Loucy (cell line): ENCODE results near the gene UVRAG.

ENCODE experiments used
- H2AFZ ChIP-seq: fragments of 200-600 bp; sonication (generic); 2 replicates; pipeline ENCODE4 v1.6.0; 2016; ENCODE audit warnings: antibody characterized with exemption, mild to moderate bottlenecking, low read length, moderate library complexity
- H3F3A ChIP-seq: fragments of 200-600 bp; 2 replicates; pipeline ENCODE4 v1.6.0; 2016; ENCODE audit warnings: antibody characterized with exemption, low read depth, mild to moderate bottlenecking
- H3K27me3 ChIP-seq: fragments of 200-600 bp; sonication (generic); 2 replicates; pipeline ENCODE4 v1.6.1; 2014; ENCODE audit warnings: low read length, mild to moderate bottlenecking; ENCODE audit not compliant: insufficient read depth, poor library complexity, severe bottlenecking
- H3K36me3 ChIP-seq: fragments of 200-600 bp; sonication (generic); 2 replicates; pipeline ENCODE4 v1.6.1; 2016; ENCODE audit warnings: low read length; ENCODE audit not compliant: insufficient read depth
- H3K4me1 ChIP-seq: fragments of 200-600 bp; sonication (generic); 2 replicates; pipeline ENCODE4 v1.5.1; 2014; ENCODE audit warnings: low read length, mild to moderate bottlenecking; ENCODE audit not compliant: insufficient read depth, poor library complexity, severe bottlenecking
- H3K4me2 ChIP-seq: fragments of 200-600 bp; sonication (generic); 2 replicates; pipeline ENCODE4 v1.6.0; 2014; ENCODE audit warnings: antibody characterized with exemption, low read length, low read depth, mild to moderate bottlenecking; ENCODE audit not compliant: poor library complexity, severe bottlenecking
- H3K4me3 ChIP-seq: fragments of 200-600 bp; sonication (generic); 2 replicates; pipeline ENCODE4 v1.5.1; 2014; ENCODE audit warnings: low read length, mild to moderate bottlenecking, mixed read lengths; ENCODE audit not compliant: poor library complexity, severe bottlenecking
- H3K79me2 ChIP-seq: fragments of 200-600 bp; sonication (generic); 2 replicates; pipeline ENCODE4 v1.6.1; 2014; ENCODE audit warnings: low read length; ENCODE audit not compliant: insufficient read depth
- H3K9ac ChIP-seq: fragments of 200-600 bp; sonication (generic); 2 replicates; pipeline ENCODE4 v1.6.0; 2014; ENCODE audit warnings: mild to moderate bottlenecking, low read depth, low read length, moderate library complexity; ENCODE audit not compliant: poor library complexity, severe bottlenecking
- H3K9me2 ChIP-seq: fragments of 200-600 bp; sonication (generic); replicated peaks from 2 replicates; pipeline ENCODE4 v1.6.1; 2016; ENCODE audit warnings: low read depth, low read length, mixed read lengths
- H3K9me3 ChIP-seq: fragments of 200-600 bp; sonication (generic); 2 replicates; pipeline ENCODE4 v1.6.1; 2014; ENCODE audit warnings: mild to moderate bottlenecking, antibody characterized with exemption, low read length, low read depth; ENCODE audit not compliant: insufficient read depth
- H4K20me1 ChIP-seq: fragments of 200-600 bp; sonication (generic); 2 replicates; pipeline ENCODE4 v1.6.0; 2014; ENCODE audit warnings: antibody characterized with exemption, low read length, mild to moderate bottlenecking; ENCODE audit not compliant: insufficient read depth, poor library complexity, severe bottlenecking
- CTCF ChIP-seq: fragments of 200-600 bp; sonication (generic); conservative IDR thresholded peaks from 2 replicates; pipeline ENCODE4 v1.5.1; 2014; ENCODE audit warnings: mild to moderate bottlenecking, antibody characterized with exemption, low read length
- EZH2phosphoT487 ChIP-seq: fragments of 200-600 bp; IDR thresholded peaks from 2 replicates; pipeline ENCODE4 v1.6.1; 2018; ENCODE audit warnings: antibody characterized with exemption, mild to moderate bottlenecking, moderate library complexity, borderline replicate concordance

Gene UVRAG

GRCh38 chr11:76007166-76007565 is 192.2 kb downstream of the UVRAG start:
- H3K4me2 ChIP-seq, result no peak overlapping the region
- H3K36me3 ChIP-seq, result peaks cover 50% of the 10 kb centered on the region

GRCh38 chr11:76008474-76008873 is 193.5 kb downstream of the UVRAG start:
- no peak overlapping the region for H3K4me3 ChIP-seq
- H3K36me3 ChIP-seq, result peaks cover 50% of the 10 kb centered on the region
- no peaks in the 10 kb centered on the region for H4K20me1 ChIP-seq
- H3K27me3 ChIP-seq, result no peaks in the 10 kb centered on the region
- no peaks in the 10 kb centered on the region for H3F3A ChIP-seq
- no peaks in the 10 kb centered on the region for H3K9me3 ChIP-seq
- H3K79me2 ChIP-seq, result no peaks in the 10 kb centered on the region
- H3K4me1 ChIP-seq, result no peaks in the 10 kb centered on the region
- H3K9ac ChIP-seq, result no peak overlapping the region
- no peak overlapping the region for H3K4me2 ChIP-seq
- no peak overlapping the region for H2AFZ ChIP-seq
- TF ChIP-seq CTCF (no peak), EZH2phosphoT487 (no peak)
- no peaks in the 10 kb centered on the region for H3K9me2 ChIP-seq

More at GRCh38 chr11:76007166-76007565, 192.2 kb downstream of the UVRAG start:
- H3K4me1 ChIP-seq, result no peaks in the 10 kb centered on the region
- H3F3A ChIP-seq, result no peaks in the 10 kb centered on the region
- H4K20me1 ChIP-seq, result no peaks in the 10 kb centered on the region
- no peaks in the 10 kb centered on the region for H3K9me3 ChIP-seq
- H3K9me2 ChIP-seq, result no peaks in the 10 kb centered on the region
- no peak overlapping the region for H3K4me3 ChIP-seq
- H3K9ac ChIP-seq, result no peak overlapping the region
- TF ChIP-seq CTCF (no peak), EZH2phosphoT487 (no peak)
- H2AFZ ChIP-seq, result no peak overlapping the region
- H3K27me3 ChIP-seq, result no peaks in the 10 kb centered on the region
- no peaks in the 10 kb centered on the region for H3K79me2 ChIP-seq

- H4K20me1 ChIP-seq, result no peaks in the 10 kb centered on the region
- H3K9me3 ChIP-seq, result no peaks in the 10 kb centered on the region
- H3F3A ChIP-seq, result no peaks in the 10 kb centered on the region
- H2AFZ ChIP-seq, result no peak overlapping the region
- no peak overlapping the region for H3K4me2 ChIP-seq
- H3K4me1 ChIP-seq, result no peaks in the 10 kb centered on the region
- no peak overlapping the region for H3K4me3 ChIP-seq
- H3K27me3 ChIP-seq, result no peaks in the 10 kb centered on the region
- H3K9me2 ChIP-seq, result no peaks in the 10 kb centered on the region
- H3K79me2 ChIP-seq, result no peaks in the 10 kb centered on the region
- no peak overlapping the region for H3K9ac ChIP-seq
- H3K36me3 ChIP-seq, result peaks cover 37% of the 10 kb centered on the region
- TF ChIP-seq EZH2phosphoT487 (no peak), CTCF (no peak)
Measured at GRCh38 chr11:76010051-76010450, 195.0 kb downstream of the UVRAG start.
